Stimulated activated CD4-positive, alpha-beta T cell treated with anti-CD3 and anti-CD28 coated beads, Interleukin-15, amount 100 ng/mL, for 24 hours (primary cell): ENCODE measurements around the gene PUS1.
"Not testable (repeated sequence)": the region's sequence is repeated elsewhere in the genome, so short reads cannot be mapped to it uniquely, and the experiment has no call there.

Experiments
- DNase-seq: peaks from one replicate; pipeline ENCODE4 v3.0.0-alpha.2; 2020

The PUS1 gene

GRCh38 chr12:131941116-131941986, 12.3 kb downstream of the PUS1 start:
- DNase-seq = no peak

GRCh38 chr12:131941987-131942341, 12.9 kb downstream of the PUS1 start:
- DNase-seq = no peak

GRCh38 chr12:131942671-131943070, 13.6 kb downstream of the PUS1 start:
- DNase-seq = no peak

GRCh38 chr12:131943389-131943788, 14.3 kb downstream of the PUS1 start:
- no peak for DNase-seq

- DNase-seq = no peak
Observed at GRCh38 chr12:131943876-131944275, 14.8 kb downstream of the PUS1 start.

GRCh38 chr12:131944601-131945251, 15.7 kb downstream of the PUS1 start:
- DNase-seq = no peak

- no peak for DNase-seq
Observed at GRCh38 chr12:131946757-131947156, 17.7 kb downstream of the PUS1 start.

GRCh38 chr12:131947482-131948027, 18.5 kb downstream of the PUS1 start:
- no peak for DNase-seq

- no peak for DNase-seq
Observed at GRCh38 chr12:131948166-131948712, 19.2 kb downstream of the PUS1 start.

GRCh38 chr12:131948713-131949430, 19.8 kb downstream of the PUS1 start:
- not testable (repeated sequence) for DNase-seq

GRCh38 chr12:131949431-131950181, 20.5 kb downstream of the PUS1 start, which contains the start of gene EP400:
Gene EP400 (plus strand): TSS chr12:131949942. CDS start chr12:131960620, 10,678 bp downstream.
- peak; percentile 98 for DNase-seq

GRCh38 chr12:131950182-131950913, 21.3 kb downstream of the PUS1 start:
- peak; percentile 54 for DNase-seq

GRCh38 chr12:131953810-131954209, 24.7 kb downstream of the PUS1 start:
- DNase-seq = not testable (repeated sequence)

- not testable (repeated sequence) for DNase-seq
Observed at GRCh38 chr12:131954460-131954859, 25.4 kb downstream of the PUS1 start.

- no peak for DNase-seq
Observed at GRCh38 chr12:131959116-131959515, 30.0 kb downstream of the PUS1 start.

- no peak for DNase-seq
Observed at GRCh38 chr12:131959641-131960589, 30.8 kb downstream of the PUS1 start.

GRCh38 chr12:131960590-131961325, 31.7 kb downstream of the PUS1 start:
- DNase-seq = not testable (repeated sequence)

- not testable (repeated sequence) for DNase-seq
Observed at GRCh38 chr12:131961328-131961727, 32.3 kb downstream of the PUS1 start.

GRCh38 chr12:131962069-131962468, 33.0 kb downstream of the PUS1 start:
- no peak for DNase-seq
